Activated CD4-positive, alpha-beta T cell treated with anti-CD3 and anti-CD28 coated beads, Interleukin-2, amount 10 ng/mL, durations not matched to agents 7 days and 5 days (primary cell): Measurements from ENCODE around the gene PRLH. TPM values are rescaled to one million over a fixed set of nuclear protein-coding genes. Genes with fewer than 3 reads are reported as not detected.
A peak's percentile ranks its signal among the peaks of the same experiment; 100 is the strongest.

Source experiments
- CTCF ChIA-PET: fragments of 350-600 bp; sonication (Branson Sonifier 250); formaldehyde crosslinking; loops from one replicate; lab custom pipeline; 2021; ENCODE audit warnings: antibody characterized with exemption; lab: Charles Lee
- POLR2A ChIA-PET: fragments of 350-600 bp; sonication (Branson Sonifier 250); formaldehyde crosslinking; loops from one replicate; lab custom pipeline; 2021; ENCODE audit warnings: antibody characterized with exemption; lab: Charles Lee
- DNase-seq: peaks from one replicate; pipeline ENCODE4 v3.0.0-alpha.2; 2020
- H3K27ac Mint-ChIP-seq: one replicate; pipeline ENCODE4 v1.8.0; 2021; ENCODE audit warnings: mild to moderate bottlenecking, moderate library complexity, mixed read lengths
- H3K27me3 Mint-ChIP-seq: one replicate; pipeline ENCODE4 v1.8.0; 2021; ENCODE audit warnings: mixed read lengths
- H3K36me3 Mint-ChIP-seq: one replicate; pipeline ENCODE4 v1.8.0; 2021; ENCODE audit warnings: low read depth, mixed read lengths
- H3K4me1 Mint-ChIP-seq: one replicate; pipeline ENCODE4 v1.8.0; 2021; ENCODE audit warnings: mixed read lengths
- H3K4me3 Mint-ChIP-seq: one replicate; pipeline ENCODE4 v1.8.0; 2021; ENCODE audit warnings: mild to moderate bottlenecking, moderate library complexity, mixed read lengths
- H3K9me3 Mint-ChIP-seq: one replicate; pipeline ENCODE4 v1.8.0; 2021; ENCODE audit warnings: mixed read lengths
- total RNA-seq, 2 experiments: library from RNA; stranded (reverse); gene quantifications; one replicate each; pipeline ENCODE4 v1.2.3, GENCODE V29; 2021

The PRLH gene
- total RNA-seq, 2 experiments from 2014 or later = not detected

- H3K4me3 Mint-ChIP-seq = no peak overlapping the region
- H3K9me3 Mint-ChIP-seq = no peaks in the 10 kb centered on the region
- ChIA-PET POLR2A (no interaction called here), CTCF (interaction anchor here (0.9 to 2.8 kb wide), 36 partner anchors 9 to 692 kb away, joined by 3 to 41 read pairs (median 4); no protein-coding TSS in a partner anchor)
- no peak overlapping the region for H3K27ac Mint-ChIP-seq
- no peaks in the 10 kb centered on the region for H3K36me3 Mint-ChIP-seq
- H3K4me1 Mint-ChIP-seq = no peaks in the 10 kb centered on the region
- H3K27me3 Mint-ChIP-seq = peaks cover 1% of the 10 kb centered on the region
- peak; percentile 87 for DNase-seq
These were observed 5.8 kb downstream of the PRLH start for GRCh38 chr2:237572021-237572741.

- Mint-ChIP-seq H3K27ac (no peak overlapping the region), H3K4me1 (no peaks in the 10 kb centered on the region), H3K36me3 (no peaks in the 10 kb centered on the region), H3K4me3 (no peak overlapping the region), H3K27me3 (peaks cover 1% of the 10 kb centered on the region), H3K9me3 (no peaks in the 10 kb centered on the region)
- DNase-seq = no peak
- CTCF ChIA-PET = interaction anchor here (0.9 to 2.8 kb wide), 19 partner anchors 9 to 539 kb away, joined by 3 to 41 read pairs (median 4); no protein-coding TSS in a partner anchor
- POLR2A ChIA-PET = no interaction called here
These were observed 6.3 kb downstream of the PRLH start for GRCh38 chr2:237572742-237573101.

GRCh38 chr2:237573721-237574415 is 7.5 kb downstream of the PRLH start:
- Mint-ChIP-seq H3K4me3 (no peak overlapping the region), H3K9me3 (no peaks in the 10 kb centered on the region), H3K27me3 (peaks cover 1% of the 10 kb centered on the region), H3K4me1 (no peaks in the 10 kb centered on the region), H3K36me3 (no peaks in the 10 kb centered on the region), H3K27ac (no peak overlapping the region)
- DNase-seq = no peak
- ChIA-PET POLR2A (no interaction called here), CTCF (interaction anchor here (0.7 to 2.2 kb wide), 4 partner anchors 8 to 1976 kb away, joined by 3 to 10 read pairs (median 4); no protein-coding TSS in a partner anchor)

- H3K27me3 Mint-ChIP-seq = peaks cover 1% of the 10 kb centered on the region
- CTCF ChIA-PET = interaction anchor here (1.2 kb wide), 1 partner anchor 62 kb away, joined by 4 read pairs; no protein-coding TSS in a partner anchor
- POLR2A ChIA-PET = no interaction called here
- no peaks in the 10 kb centered on the region for H3K36me3 Mint-ChIP-seq
- no peak overlapping the region for H3K27ac Mint-ChIP-seq
- H3K4me3 Mint-ChIP-seq = no peak overlapping the region
- H3K9me3 Mint-ChIP-seq = no peaks in the 10 kb centered on the region
- no peaks in the 10 kb centered on the region for H3K4me1 Mint-ChIP-seq
- DNase-seq = no peak
These were observed 8.1 kb downstream of the PRLH start for GRCh38 chr2:237574467-237574866.

- H3K27me3 Mint-ChIP-seq = peaks cover 1% of the 10 kb centered on the region
- no peak overlapping the region for H3K4me3 Mint-ChIP-seq
- no peaks in the 10 kb centered on the region for H3K36me3 Mint-ChIP-seq
- POLR2A ChIA-PET = interaction anchor here (0.6 kb wide), 1 partner anchor 155 kb away, joined by 3 read pairs; no protein-coding TSS in a partner anchor
- no peak for DNase-seq
- CTCF ChIA-PET = interaction anchor here (1.2 to 1.4 kb wide), 3 partner anchors 10 to 62 kb away, joined by 3 to 7 read pairs (median 4); no protein-coding TSS in a partner anchor
- no peak overlapping the region for H3K27ac Mint-ChIP-seq
- no peaks in the 10 kb centered on the region for H3K4me1 Mint-ChIP-seq
- H3K9me3 Mint-ChIP-seq = no peaks in the 10 kb centered on the region
These were observed 8.8 kb downstream of the PRLH start for GRCh38 chr2:237574894-237575868.

GRCh38 chr2:237575869-237576862 is 9.8 kb downstream of the PRLH start:
- no peak overlapping the region for H3K27ac Mint-ChIP-seq
- H3K4me3 Mint-ChIP-seq = no peak overlapping the region
- H3K4me1 Mint-ChIP-seq = no peaks in the 10 kb centered on the region

GRCh38 chr2:237576974-237577373 is 10.6 kb downstream of the PRLH start:
- no peak for DNase-seq
- Mint-ChIP-seq H3K27ac (no peak overlapping the region), H3K4me1 (peaks cover 3% of the 10 kb centered on the region), H3K4me3 (no peak overlapping the region), H3K36me3 (no peaks in the 10 kb centered on the region), H3K9me3 (no peaks in the 10 kb centered on the region), H3K27me3 (peaks cover 1% of the 10 kb centered on the region)
- POLR2A ChIA-PET = no interaction called here
- CTCF ChIA-PET = interaction anchor here (1.4 kb wide), 1 partner anchor 64 kb away, joined by 7 read pairs; no protein-coding TSS in a partner anchor

More at GRCh38 chr2:237575869-237576862, 9.8 kb downstream of the PRLH start:
- Mint-ChIP-seq H3K27me3 (peaks cover 1% of the 10 kb centered on the region), H3K36me3 (no peaks in the 10 kb centered on the region), H3K9me3 (no peaks in the 10 kb centered on the region)
- CTCF ChIA-PET = interaction anchor here (1.2 to 1.4 kb wide), 2 partner anchors 9 to 63 kb away, joined by 3 to 7 read pairs; no protein-coding TSS in a partner anchor
- no peak for DNase-seq
- POLR2A ChIA-PET = interaction anchor here (0.6 kb wide), 1 partner anchor 156 kb away, joined by 3 read pairs; no protein-coding TSS in a partner anchor

- DNase-seq = no peak
- H3K9me3 Mint-ChIP-seq = no peaks in the 10 kb centered on the region
These were observed 11.1 kb downstream of the PRLH start for GRCh38 chr2:237577458-237577857.

GRCh38 chr2:237577956-237578870 is 11.8 kb downstream of the PRLH start:
- ChIA-PET POLR2A (no interaction called here), CTCF (no interaction called here)
- H3K27ac Mint-ChIP-seq = no peak overlapping the region
- peaks cover 5% of the 10 kb centered on the region for H3K4me1 Mint-ChIP-seq
- H3K9me3 Mint-ChIP-seq = no peaks in the 10 kb centered on the region
- DNase-seq = no peak
- H3K27me3 Mint-ChIP-seq = no peaks in the 10 kb centered on the region
- H3K4me3 Mint-ChIP-seq = no peak overlapping the region
- no peaks in the 10 kb centered on the region for H3K36me3 Mint-ChIP-seq

More at GRCh38 chr2:237577458-237577857, 11.1 kb downstream of the PRLH start:
- ChIA-PET POLR2A (no interaction called here), CTCF (no interaction called here)
- peaks cover under 1% of the 10 kb centered on the region for H3K27me3 Mint-ChIP-seq
- H3K36me3 Mint-ChIP-seq = no peaks in the 10 kb centered on the region
- no peak overlapping the region for H3K27ac Mint-ChIP-seq
- H3K4me1 Mint-ChIP-seq = peaks cover 4% of the 10 kb centered on the region
- H3K4me3 Mint-ChIP-seq = no peak overlapping the region

- Mint-ChIP-seq H3K4me3 (no peak overlapping the region), H3K9me3 (no peaks in the 10 kb centered on the region), H3K4me1 (peaks cover 5% of the 10 kb centered on the region), H3K27me3 (no peaks in the 10 kb centered on the region), H3K36me3 (no peaks in the 10 kb centered on the region), H3K27ac (no peak overlapping the region)
- ChIA-PET CTCF (interaction anchor here (0.6 to 2.5 kb wide), 11 partner anchors 9 to 232 kb away, joined by 3 to 10 read pairs (median 3); partner anchors contain the start of gene RAB17), POLR2A (interaction anchor here (0.7 kb wide), 1 partner anchor 141 kb away, joined by 3 read pairs; no protein-coding TSS in a partner anchor)
- no peak for DNase-seq
These were observed 15.0 kb downstream of the PRLH start for GRCh38 chr2:237581326-237581725.
